Right renal cortex interstitium (tissue), 3 donors: ENCODE data around the gene TTC23. TPM values are rescaled to one million over a fixed set of nuclear protein-coding genes. Genes with fewer than 3 reads are reported as not detected.
"Not testable (repeated sequence)": the region's sequence is repeated elsewhere in the genome, so short reads cannot be mapped to it uniquely, and the experiment has no call there.

Experiments used
- DNase-seq, 3 donors: peaks; one replicate each; pipeline ENCODE4 v3.0.0-alpha.2; 2013; ENCODE audit warnings: low read depth in 3 of 3, low spot score in 2 of 3
- polyA plus RNA-seq, 3 donors: library from polyadenylated mRNA; unstranded; fragments of 120-200 nt; gene quantifications; one replicate each; pipeline ENCODE4 v1.2.1, GENCODE V29; 2013; ENCODE audit not compliant: insufficient read length in 3 of 3

TTC23 gene
- polyA plus RNA-seq, 3 donors: 28.2 to 34.0 (median 31.6) TPM

DNA sequence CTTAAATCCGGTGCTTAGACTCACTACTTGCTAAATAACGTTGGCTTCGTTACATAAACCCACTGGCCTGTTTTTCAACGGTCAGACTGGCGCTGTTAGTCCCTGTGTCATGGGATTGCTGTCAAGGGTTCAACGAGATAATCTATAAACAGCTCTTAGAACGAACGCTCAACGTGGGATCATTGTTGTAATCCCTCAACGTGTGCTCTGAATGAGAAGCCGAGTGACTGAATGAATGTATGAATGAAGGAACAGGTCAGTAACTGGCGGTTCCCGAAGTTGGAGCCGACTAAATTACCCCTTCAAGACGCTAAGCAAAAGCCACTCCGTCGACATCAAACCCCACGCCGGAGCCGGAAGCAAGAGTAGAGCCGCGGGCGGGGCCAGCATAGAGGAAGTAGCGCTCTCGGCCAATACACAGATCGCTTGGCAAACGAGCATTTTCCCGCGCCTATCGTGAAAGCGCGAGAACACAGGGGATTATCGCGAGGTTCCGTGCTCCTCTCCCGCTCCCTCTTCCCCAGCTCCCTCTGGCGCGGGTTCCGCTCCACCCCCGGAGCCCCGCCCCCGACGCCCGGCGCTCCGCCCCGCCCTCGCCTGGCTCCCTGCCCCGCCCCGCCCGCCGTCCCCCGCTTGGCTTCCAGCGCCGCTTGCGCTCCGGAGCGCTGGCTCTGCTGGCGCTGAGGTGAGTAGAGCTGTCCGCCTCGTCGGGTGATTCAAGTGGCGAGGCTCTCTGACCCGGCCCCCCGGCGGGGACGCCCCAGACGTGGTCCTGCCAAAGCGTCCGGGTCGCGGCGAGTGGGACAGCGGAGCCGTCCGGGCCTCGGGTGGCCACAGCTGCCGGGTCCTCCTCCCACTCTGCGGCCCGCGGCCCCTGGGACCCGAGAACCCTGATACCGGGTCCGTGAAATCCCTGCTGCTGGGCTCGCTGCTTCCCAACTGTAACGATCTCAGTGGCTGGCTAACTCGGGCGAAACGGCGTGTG is 1.8 kb upstream of the TTC23 start, which contains the start of gene LRRC28:
LRRC28 (plus strand) TSS at position 625 of the 985 bp plus-strand sequence. CDS start 4,477 bp downstream, outside the sequence.
- peak; percentile 97 to 99 (median 98) for DNase-seq

DNA sequence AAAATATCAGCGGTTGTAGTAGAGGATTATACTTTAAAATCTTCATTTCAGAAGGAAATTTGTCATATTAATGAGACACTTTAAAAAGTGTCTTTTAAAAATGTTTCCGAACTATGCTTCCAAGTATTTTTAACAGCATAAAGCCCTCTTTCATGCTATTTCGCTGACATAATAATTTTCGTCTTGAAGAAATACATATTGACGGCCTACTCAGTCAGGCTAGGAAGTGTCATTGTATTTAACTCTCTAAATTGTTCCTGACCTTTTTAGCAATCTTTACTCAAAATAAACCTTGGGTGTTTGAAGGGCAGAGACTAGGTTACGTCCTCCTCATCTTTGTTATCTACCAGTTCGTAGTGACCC is 1.1 kb upstream of the TTC23 start:
- no peak for DNase-seq

DNA sequence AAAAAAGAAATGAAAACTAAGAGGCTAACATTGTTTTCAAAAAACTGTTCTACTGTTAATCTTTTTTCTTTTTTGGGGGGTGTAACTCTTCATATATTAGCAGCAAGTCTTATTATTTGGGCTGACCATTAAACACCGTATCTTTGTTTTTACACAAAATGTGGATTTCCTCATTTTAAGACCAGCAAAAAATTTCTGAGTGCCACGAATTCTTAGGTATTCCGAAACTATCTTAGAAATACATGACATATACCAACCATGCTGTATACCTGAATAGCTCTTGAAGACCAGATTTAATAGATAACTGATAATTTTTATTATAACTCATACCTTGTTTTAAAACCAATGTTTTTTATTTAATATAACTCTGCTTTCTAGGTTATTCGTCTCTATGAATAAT is 620 bp upstream of the TTC23 start:
- DNase-seq: no peak

GRCh38 chr15:99248000-99248715 is 1.2 kb downstream of the TTC23 start:
- no peak for DNase-seq

GRCh38 chr15:99247062-99247461 is 2.3 kb downstream of the TTC23 start:
- DNase-seq: no peak

- no peak for DNase-seq
Measured at GRCh38 chr15:99244306-99244705, 5.1 kb downstream of the TTC23 start.

DNA sequence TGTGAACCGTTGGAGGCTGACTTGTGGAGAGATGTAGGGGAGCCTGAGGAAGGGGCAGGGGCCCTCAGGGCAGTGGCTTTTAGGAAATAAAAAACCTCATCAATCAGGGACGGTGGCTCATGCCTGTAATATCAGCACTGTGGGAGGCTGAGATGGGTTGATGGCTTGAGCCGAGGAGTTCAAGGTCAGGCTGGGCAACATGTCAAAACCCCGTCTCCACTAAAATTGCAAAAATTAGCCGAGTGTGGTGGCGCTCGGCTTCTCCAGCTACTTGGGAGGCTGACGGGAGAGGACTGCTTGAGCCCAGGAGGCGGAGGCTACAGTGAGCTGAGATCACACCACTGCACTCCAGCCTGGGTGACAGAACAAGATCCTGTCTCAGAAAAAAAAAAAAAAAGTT is 7.6 kb downstream of the TTC23 start:
- no peak for DNase-seq

DNA sequence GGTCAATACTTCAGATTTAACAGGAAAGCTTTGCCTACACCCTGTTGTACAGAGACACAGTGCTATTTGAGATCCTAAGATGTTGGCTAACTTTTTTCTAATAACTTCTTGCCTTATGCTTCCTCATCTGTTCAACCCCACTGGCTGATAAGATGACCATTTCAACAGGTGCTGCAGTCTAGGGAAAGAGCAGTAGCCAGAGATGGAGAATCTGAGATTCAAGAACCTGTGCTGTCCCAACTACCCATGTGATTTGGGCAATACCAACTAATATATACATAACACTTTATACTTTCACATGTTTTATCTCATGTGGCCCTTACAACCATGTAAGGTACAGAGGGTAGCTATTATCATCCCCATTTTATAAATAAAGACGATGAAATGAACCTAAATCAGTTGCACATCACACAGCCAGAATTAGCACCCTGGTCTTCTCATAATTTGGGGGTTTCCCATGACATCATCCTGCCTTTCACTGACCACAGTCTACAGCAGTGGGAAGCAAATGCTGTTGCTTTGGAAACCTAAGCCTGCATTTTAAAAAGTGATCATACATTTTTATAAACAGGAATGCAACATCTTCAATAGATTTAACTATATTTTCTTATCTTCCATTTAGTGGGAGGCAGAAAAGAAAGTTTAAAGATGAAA is 9.7 kb downstream of the TTC23 start:
- no peak for DNase-seq

DNA sequence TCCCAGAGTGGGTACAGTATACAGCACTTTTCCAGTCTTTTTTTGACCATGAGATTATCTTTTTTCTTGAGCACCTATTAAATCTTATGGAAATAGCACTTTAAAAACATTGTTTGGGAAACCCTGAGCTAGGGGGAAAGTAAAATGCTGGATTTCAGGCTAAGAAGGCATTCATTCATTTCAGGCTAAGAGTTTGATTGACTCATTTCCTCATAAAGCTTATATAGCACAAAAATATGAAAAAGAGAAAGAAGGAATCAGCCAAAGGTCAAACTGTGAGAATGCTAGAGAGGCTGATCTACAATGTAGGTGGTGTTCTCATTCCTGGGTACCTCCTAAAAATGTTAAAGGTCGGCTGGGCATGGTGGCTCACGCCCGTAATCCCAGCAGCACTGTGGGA is 10.5 kb downstream of the TTC23 start:
- DNase-seq: no peak

GRCh38 chr15:99234160-99234559 is 15.2 kb downstream of the TTC23 start:
- DNase-seq: not testable (repeated sequence)

DNA sequence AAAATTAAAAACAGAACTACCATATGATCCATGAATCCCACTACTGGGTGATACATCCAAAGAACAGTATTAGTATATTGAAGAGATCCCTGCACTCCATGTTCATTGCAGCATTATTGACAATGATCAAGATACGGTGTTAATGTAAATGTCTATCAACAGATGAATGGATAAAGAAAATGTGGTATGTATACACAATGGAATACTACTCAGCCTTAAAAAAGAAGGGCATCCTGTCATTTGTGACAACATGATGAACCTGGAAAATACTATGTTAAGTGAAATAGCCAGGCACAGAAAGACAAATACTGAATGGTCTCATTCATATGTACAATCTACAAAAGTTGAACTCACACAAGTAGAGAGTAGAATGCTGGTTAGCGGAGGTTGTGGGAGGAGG is 16.6 kb downstream of the TTC23 start:
- no peak for DNase-seq

DNA sequence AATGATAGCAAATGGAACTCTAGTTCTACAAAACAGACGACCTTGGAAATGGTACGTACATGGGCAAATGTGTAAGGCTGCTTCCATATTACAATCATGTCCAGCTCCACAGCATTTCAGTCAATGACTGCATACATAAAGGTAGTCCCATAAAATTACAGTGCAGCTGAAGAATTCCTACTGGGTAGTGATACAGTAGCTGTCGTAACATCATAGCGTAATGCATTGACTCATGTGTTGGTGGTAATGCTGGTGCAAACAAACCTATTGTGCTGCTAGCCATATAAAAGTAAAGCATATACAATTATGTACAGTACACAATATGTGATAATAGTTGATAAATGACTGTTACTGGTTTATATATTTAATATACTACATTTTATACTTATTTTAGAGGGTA is 18.5 kb downstream of the TTC23 start:
- no peak for DNase-seq

DNA sequence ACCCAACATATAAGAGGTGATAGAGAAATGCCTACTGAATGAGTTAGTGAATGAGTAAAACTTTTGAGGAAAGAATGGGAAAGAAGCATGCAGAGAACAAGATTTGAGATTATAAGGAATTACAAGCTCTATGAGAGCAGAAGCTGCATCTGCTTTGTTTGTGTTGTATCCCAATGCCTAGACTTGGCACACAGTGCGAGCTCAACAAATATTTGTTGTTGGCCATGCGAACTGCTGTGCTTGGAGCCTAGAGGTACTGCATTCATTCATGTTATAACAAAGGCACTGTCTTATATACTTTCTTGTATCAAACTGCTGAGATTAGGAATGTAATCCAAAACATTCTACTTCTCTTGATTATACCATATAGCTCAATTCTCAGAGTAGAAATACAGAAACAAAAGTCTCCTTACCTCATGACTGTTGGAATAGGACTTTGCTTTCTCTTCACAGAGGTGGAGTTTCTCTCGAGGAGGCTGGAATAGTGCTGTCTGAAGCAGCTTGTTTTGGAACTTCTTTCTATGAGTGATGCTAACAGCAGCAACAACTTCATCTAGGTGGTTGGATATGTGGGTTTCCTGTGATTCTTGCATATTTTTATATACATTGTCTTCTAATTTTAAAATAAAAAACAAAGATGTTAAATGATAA is 21.1 kb downstream of the TTC23 start:
- no peak for DNase-seq

DNA sequence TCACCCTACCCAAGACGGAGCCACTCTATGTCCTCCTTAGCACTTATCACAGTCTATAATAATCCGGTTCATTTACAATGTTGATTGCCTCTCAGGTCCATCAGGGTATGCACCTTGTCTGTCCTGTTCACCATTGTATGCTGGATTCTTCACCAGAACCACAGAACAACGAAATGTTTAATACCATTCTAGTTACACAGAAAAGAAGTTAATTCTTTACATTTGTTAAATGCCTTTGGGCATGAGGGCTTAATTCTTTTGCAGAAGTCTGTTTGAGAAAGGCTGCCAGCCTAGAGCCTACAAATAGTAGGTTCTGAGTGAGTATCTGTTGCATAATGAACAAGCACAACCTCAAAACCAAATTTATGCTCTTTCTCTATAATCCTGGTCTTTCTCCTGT is 22.6 kb downstream of the TTC23 start:
- no peak for DNase-seq

- DNase-seq: no peak
Measured at GRCh38 chr15:99224372-99225214, 24.8 kb downstream of the TTC23 start.

- DNase-seq: peak; percentile 8 to 26 (median 17)
Measured at GRCh38 chr15:99213187-99213811, 36.1 kb downstream of the TTC23 start.

DNA sequence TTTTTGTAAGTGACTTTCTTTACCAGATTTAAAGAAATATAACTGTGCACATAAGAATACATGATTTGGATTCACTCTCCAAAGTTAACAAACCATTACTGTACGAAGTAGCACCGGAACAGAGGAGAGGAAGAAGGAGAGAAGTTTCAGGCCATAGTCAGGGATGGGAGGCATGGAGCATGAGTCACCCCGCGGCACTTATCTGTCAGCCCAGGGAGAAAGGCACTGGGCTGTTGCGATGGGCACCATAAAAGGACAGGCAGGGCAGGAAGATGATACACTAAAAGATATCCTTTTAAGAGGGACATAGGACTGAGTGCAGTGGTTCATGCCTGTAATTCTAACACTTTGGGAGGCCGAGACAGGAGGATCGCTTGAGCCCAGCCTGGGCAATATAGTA is 37.0 kb downstream of the TTC23 start:
- no peak for DNase-seq

DNA sequence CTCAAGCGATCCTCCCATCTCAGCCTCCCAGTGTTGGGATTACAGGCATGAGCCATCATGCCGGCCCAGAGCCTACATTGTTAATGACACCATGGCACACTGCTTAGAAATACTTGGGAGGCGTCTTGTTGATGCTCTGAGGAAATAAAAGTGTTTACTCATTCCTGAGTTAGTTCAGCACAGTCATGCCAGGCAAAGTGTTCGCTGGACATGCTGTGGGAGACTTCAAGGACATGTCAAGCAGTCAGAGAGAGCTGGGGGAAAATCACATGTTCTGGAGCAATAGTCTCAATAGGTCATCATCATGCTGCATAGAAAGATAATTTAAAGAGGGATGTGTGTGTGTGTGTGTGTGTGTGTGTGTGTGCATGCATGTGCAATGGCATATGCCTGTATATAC is 37.5 kb downstream of the TTC23 start:
- no peak for DNase-seq

GRCh38 chr15:99210334-99210733 is 39.0 kb downstream of the TTC23 start:
- DNase-seq: no peak
